Panc1 (cell line): ENCODE measurements around the gene TMEM132E. TPM values are rescaled to one million over a fixed set of nuclear protein-coding genes. Genes with fewer than 3 reads are reported as not detected.

Source experiments
- ATAC-seq: fragments of 200-7000 bp; cut with Tn5 transposase; 2 replicates; pipeline ENCODE4 v1.9.1; 2020; ENCODE audit warnings: mild to moderate bottlenecking, moderate library complexity
- BruUV-seq: library from RNA; stranded (reverse); fragments of 400-500 nt; replicated peaks from 2 replicates; lab custom pipeline; 2021; lab: Mats Ljungman, UMichigan
- CTCF ChIA-PET: fragments of 300-600 bp; sonication (Branson Sonifier 250); formaldehyde crosslinking; loops from one replicate; lab custom pipeline; 2022; ENCODE audit warnings: antibody characterized with exemption; lab: Charles Lee
- POLR2A ChIA-PET: fragments of 300-600 bp; sonication (Branson Sonifier 250); formaldehyde crosslinking; loops from one replicate; lab custom pipeline; 2022; ENCODE audit warnings: antibody characterized with exemption; lab: Charles Lee
- DNase-seq: peaks from one replicate; pipeline ENCODE4 v3.0.0-alpha.2; 2010; ENCODE audit warnings: low read depth, low spot score
- H3K27ac ChIP-seq: 2 replicates; pipeline ENCODE4 v1.5.1; 2011; ENCODE audit warnings: mild to moderate bottlenecking, low read length, inconsistent platforms
- H3K27me3 ChIP-seq: fragments of 200-500 bp; sonication (Bioruptor generic); 2 replicates; pipeline ENCODE4 v1.6.0; 2014; ENCODE audit warnings: low read length, inconsistent platforms; ENCODE audit not compliant: control insufficient read depth, insufficient read depth
- H3K36me3 ChIP-seq: fragments of 200-500 bp; sonication (Bioruptor generic); 2 replicates; pipeline ENCODE4 v1.5.1; 2014; ENCODE audit warnings: inconsistent platforms, mild to moderate bottlenecking, low read length, moderate library complexity; ENCODE audit not compliant: control insufficient read depth, insufficient read depth
- H3K4me1 ChIP-seq: 2 replicates; pipeline ENCODE4 v1.5.1; 2011; ENCODE audit warnings: inconsistent platforms, mild to moderate bottlenecking, low read length, moderate library complexity; ENCODE audit not compliant: control insufficient read depth, insufficient read depth
- H3K4me3 ChIP-seq, 2 experiments: 2 replicates each; pipeline ENCODE4 v1.5.1; 2011 to 2012; ENCODE audit warnings: low read depth in 2 of 2, low read length in 2 of 2, mild to moderate bottlenecking in 2 of 2, inconsistent platforms in 1 of 2, moderate library complexity in 1 of 2
- H3K9me3 ChIP-seq: fragments of 200-500 bp; sonication (Bioruptor generic); 2 replicates; pipeline ENCODE4 v1.5.1; 2014; ENCODE audit warnings: low read depth, mild to moderate bottlenecking, inconsistent platforms, low read length, moderate library complexity; ENCODE audit not compliant: control insufficient read depth, insufficient read depth
- POLR2AphosphoS5 ChIP-seq: IDR thresholded peaks from 2 replicates; pipeline ENCODE4 v1.6.1; 2012; ENCODE audit warnings: mild to moderate bottlenecking, low read depth, low read length, moderate library complexity
- SIN3A ChIP-seq: IDR thresholded peaks from 2 replicates; pipeline ENCODE4 v1.6.1; 2012; ENCODE audit warnings: low read depth, mild to moderate bottlenecking, low read length, moderate library complexity, borderline replicate concordance; ENCODE audit not compliant: insufficient read depth
- TCF7L2 ChIP-seq: IDR thresholded peaks from 2 replicates; pipeline ENCODE4 v1.6.1; 2011; ENCODE audit warnings: mild to moderate bottlenecking, low read depth, low read length, inconsistent platforms
- in situ Hi-C: cut with HindIII; loops from 2 replicates; pipeline ENCODE4 v1.10.0; 2016; ENCODE audit warnings: low sequenced_read_pairs, low pct_unique_long_range_greater_than_20kb
- intact Hi-C: fragments of 100-400 bp; cut with micrococcal nuclease; formaldehyde crosslinking; loops from one replicate; pipeline ENCODE4 v1.10.0; 2022; ENCODE audit not compliant: unreplicated experiment
- total RNA-seq: library from RNA; stranded (reverse); gene quantifications from one replicate; pipeline ENCODE4 v1.2.1, GENCODE V29; 2021; ENCODE audit not compliant: unreplicated experiment
- TF ChIP-seq, protein P1 (sequence below): fragments of 450-650 bp; IDR thresholded peaks from 2 replicates; pipeline ENCODE4 v1.5.1; 2017; ENCODE audit warnings: mild to moderate bottlenecking
- TF ChIP-seq, protein P2 (sequence below), 2 experiments: IDR thresholded peaks; 2 replicates each; pipeline ENCODE4 v1.6.1; 2011 to 2012; ENCODE audit warnings: low read depth in 2 of 2, control low read depth in 1 of 2, low read length in 1 of 2, mild to moderate bottlenecking in 1 of 2, moderate library complexity in 1 of 2; ENCODE audit not compliant: insufficient read depth in 1 of 2

The TMEM132E gene
- total RNA-seq, 1 experiment from 2014 or later = not detected

DNA sequence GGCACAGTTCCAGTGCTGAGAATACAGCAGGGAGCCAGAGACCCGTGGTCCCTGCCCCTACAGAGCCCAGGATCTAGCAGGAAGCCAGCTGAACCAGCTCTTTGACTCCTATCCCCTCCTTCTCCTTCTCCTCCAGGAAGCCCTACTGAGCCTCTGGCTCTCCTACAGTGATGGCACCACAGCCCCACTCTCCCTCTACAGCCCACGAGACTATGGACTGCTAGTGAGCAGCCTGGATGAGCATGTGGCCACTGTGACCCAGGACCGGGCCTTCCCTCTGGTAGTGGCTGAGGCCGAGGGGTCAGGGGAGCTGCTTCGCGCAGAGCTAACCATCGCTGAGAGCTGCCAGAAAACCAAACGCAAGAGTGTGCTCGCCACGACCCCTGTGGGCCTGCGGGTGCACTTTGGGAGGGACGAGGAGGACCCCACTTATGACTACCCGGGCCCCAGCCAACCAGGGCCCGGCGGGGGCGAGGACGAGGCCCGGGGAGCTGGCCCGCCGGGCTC, 57.7 kb downstream of the TMEM132E start:
- ATAC-seq (0 out of 2 replicates have a peak, but pooled peaks have one; percentile 3), DNase-seq (no peak)
- no peak overlapping the region for H3K4me3 ChIP-seq
- in situ Hi-C loops = no loop called here
- intact Hi-C loops = loop anchor here (10.0 kb wide), 1 partner anchor 192 kb away; no protein-coding TSS in a partner anchor
- H3K27ac ChIP-seq = no peak overlapping the region
- no peaks in the 10 kb centered on the region for H3K4me1 ChIP-seq
- no TSS peak for BruUV-seq
- ChIA-PET CTCF (interaction anchor here (0.6 to 1.8 kb wide), 2 partner anchors 50 to 95 kb away, joined by 3 to 7 read pairs; no protein-coding TSS in a partner anchor), POLR2A (no interaction called here)
- no peak for TF ChIP-seq SIN3A
- TF ChIP-seq, protein P1, sequence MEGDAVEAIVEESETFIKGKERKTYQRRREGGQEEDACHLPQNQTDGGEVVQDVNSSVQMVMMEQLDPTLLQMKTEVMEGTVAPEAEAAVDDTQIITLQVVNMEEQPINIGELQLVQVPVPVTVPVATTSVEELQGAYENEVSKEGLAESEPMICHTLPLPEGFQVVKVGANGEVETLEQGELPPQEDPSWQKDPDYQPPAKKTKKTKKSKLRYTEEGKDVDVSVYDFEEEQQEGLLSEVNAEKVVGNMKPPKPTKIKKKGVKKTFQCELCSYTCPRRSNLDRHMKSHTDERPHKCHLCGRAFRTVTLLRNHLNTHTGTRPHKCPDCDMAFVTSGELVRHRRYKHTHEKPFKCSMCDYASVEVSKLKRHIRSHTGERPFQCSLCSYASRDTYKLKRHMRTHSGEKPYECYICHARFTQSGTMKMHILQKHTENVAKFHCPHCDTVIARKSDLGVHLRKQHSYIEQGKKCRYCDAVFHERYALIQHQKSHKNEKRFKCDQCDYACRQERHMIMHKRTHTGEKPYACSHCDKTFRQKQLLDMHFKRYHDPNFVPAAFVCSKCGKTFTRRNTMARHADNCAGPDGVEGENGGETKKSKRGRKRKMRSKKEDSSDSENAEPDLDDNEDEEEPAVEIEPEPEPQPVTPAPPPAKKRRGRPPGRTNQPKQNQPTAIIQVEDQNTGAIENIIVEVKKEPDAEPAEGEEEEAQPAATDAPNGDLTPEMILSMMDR = no peak
- no peak for TF ChIP-seq POLR2AphosphoS5
- TF ChIP-seq, protein P2, sequence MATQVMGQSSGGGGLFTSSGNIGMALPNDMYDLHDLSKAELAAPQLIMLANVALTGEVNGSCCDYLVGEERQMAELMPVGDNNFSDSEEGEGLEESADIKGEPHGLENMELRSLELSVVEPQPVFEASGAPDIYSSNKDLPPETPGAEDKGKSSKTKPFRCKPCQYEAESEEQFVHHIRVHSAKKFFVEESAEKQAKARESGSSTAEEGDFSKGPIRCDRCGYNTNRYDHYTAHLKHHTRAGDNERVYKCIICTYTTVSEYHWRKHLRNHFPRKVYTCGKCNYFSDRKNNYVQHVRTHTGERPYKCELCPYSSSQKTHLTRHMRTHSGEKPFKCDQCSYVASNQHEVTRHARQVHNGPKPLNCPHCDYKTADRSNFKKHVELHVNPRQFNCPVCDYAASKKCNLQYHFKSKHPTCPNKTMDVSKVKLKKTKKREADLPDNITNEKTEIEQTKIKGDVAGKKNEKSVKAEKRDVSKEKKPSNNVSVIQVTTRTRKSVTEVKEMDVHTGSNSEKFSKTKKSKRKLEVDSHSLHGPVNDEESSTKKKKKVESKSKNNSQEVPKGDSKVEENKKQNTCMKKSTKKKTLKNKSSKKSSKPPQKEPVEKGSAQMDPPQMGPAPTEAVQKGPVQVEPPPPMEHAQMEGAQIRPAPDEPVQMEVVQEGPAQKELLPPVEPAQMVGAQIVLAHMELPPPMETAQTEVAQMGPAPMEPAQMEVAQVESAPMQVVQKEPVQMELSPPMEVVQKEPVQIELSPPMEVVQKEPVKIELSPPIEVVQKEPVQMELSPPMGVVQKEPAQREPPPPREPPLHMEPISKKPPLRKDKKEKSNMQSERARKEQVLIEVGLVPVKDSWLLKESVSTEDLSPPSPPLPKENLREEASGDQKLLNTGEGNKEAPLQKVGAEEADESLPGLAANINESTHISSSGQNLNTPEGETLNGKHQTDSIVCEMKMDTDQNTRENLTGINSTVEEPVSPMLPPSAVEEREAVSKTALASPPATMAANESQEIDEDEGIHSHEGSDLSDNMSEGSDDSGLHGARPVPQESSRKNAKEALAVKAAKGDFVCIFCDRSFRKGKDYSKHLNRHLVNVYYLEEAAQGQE (IDR thresholded peaks at IDR 0.05; ENCODE audit: insufficient read depth in 1 of 2, low read depth in 2 of 2, low read length in 1 of 2) = no peak
- TF ChIP-seq TCF7L2 = no peak
- H3K9me3 ChIP-seq = no peaks in the 10 kb centered on the region
- H3K36me3 ChIP-seq = no peaks in the 10 kb centered on the region
- H3K27me3 ChIP-seq = peaks cover 9% of the 10 kb centered on the region; the same call in 1 of the 2 replicates

DNA sequence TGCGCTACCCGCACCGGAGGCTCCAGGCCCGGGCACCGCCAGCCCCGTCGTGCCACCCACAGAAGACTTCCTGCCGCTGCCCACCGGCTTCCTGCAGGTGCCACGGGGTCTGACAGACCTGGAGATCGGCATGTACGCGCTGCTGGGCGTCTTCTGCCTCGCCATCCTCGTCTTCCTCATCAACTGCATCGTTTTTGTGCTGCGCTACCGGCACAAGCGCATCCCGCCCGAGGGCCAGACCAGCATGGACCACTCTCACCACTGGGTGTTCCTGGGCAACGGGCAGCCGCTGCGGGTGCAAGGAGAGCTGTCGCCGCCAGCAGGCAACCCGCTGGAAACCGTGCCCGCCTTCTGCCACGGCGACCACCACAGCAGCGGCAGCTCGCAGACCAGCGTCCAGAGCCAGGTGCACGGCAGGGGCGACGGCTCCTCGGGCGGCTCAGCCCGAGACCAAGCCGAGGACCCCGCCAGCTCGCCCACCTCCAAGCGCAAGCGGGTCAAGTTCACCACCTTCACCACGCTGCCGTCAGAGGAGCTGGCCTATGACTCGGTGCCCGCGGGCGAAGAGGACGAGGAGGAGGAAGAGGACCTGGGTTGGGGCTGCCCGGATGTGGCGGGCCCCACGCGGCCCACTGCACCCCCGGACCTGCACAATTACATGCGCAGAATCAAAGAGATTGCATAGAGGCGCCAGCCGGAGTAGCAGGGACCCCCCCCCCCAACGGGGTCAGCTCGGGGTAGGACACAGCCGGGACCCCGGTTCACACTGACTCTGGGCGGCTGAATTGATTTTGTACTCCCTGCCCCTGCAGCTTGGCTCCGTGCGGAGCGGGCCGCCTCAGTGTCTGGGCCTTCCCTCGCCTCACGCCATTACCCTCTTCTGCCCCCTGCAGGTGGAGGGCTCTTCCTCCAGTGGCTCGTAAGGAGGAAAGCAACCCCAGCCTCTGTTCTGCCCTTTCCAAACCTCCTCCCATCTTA, 58.5 kb downstream of the TMEM132E start:
- intact Hi-C loops (loop anchor here (1.0 to 10.0 kb wide), 2 partner anchors 95 to 193 kb away; no protein-coding TSS in a partner anchor), in situ Hi-C loops (no loop called here)
- BruUV-seq = no TSS peak
- ChIA-PET CTCF (interaction anchor here (0.5 to 1.8 kb wide), 7 partner anchors 9 to 428 kb away, joined by 3 to 13 read pairs (median 4); no protein-coding TSS in a partner anchor), POLR2A (no interaction called here)
- DNase-seq = peak; percentile 25
- Histone ChIP-seq H3K27me3 (peaks cover 9% of the 10 kb centered on the region; the same call in 1 of the 2 replicates), H3K36me3 (no peaks in the 10 kb centered on the region), H3K9me3 (no peaks in the 10 kb centered on the region), H3K4me1 (no peaks in the 10 kb centered on the region), H3K4me3 (no peak overlapping the region), H3K27ac (no peak overlapping the region)
- peak; percentile 95 for ATAC-seq
- TF ChIP-seq, protein P1 = peak; percentile 92
- no peak for TF ChIP-seq SIN3A
